ENCODE data around the gene WDFY4. TPM values are rescaled to one million over a fixed set of nuclear protein-coding genes. Genes with fewer than 3 reads are reported as not detected.

The WDFY4 gene
- polyA plus RNA-seq, 1 of the 3 experiments (the other 2 are of a cell fraction) = not detected

- TF ChIP-seq REST (IDR thresholded peaks at IDR 0.05; ENCODE audit: low read depth, low read length) (no peak), MAX (IDR thresholded peaks at IDR 0.05; ENCODE audit: low read depth) (peak; percentile 95), GABPA (IDR thresholded peaks at IDR 0.05; ENCODE audit: low read depth) (no peak)
Observed at GRCh38 chr10:48655411-48656240, 29.0 kb upstream of the WDFY4 start (continued).

- H3K9me2 ChIP-seq = no peaks in the 10 kb centered on the region
- peak; percentile 97 for DNase-seq
- POLR2A ChIA-PET = interaction anchor here (0.8 to 2.5 kb wide), 6 partner anchors 32 to 293 kb away, joined by 3 to 25 read pairs (median 4); partner anchors contain the start of gene ARHGAP22
- TF ChIP-seq PBX3 (IDR thresholded peaks at IDR 0.05) (peak; percentile 12; the same call in 1 of the 2 replicates), NRF1 (IDR thresholded peaks at IDR 0.05; ENCODE audit: low read depth, low read length) (no peak), SIN3A (IDR thresholded peaks at IDR 0.05; ENCODE audit: borderline replicate concordance, low read depth, low read length) (peak; percentile 67; the same call in 1 of the 2 replicates), FOXJ3 (CRISPR knock-in tag; IDR thresholded peaks at IDR 0.05) (no peak), RCOR1 (IDR thresholded peaks at IDR 0.05; ENCODE audit: low read length) (peak; percentile 42; the same call in 1 of the 2 replicates), CTCF (IDR thresholded peaks at IDR 0.05) (peak; percentile 85), POLR2AphosphoS5 (IDR thresholded peaks at IDR 0.05; ENCODE audit: low read depth, low read length) (no peak), JUND (IDR thresholded peaks at IDR 0.05) (no peak), MXI1 (IDR thresholded peaks at IDR 0.05; ENCODE audit: low read depth, low read length) (no peak), FOSL2 (IDR thresholded peaks at IDR 0.05; ENCODE audit: borderline replicate concordance, low read depth) (no peak), CHD2 (IDR thresholded peaks at IDR 0.05; ENCODE audit: low read length, partially characterized antibody) (peak; percentile 56), NFIC (IDR thresholded peaks at IDR 0.05; ENCODE audit: borderline replicate concordance) (peak; percentile 17; the same call in 1 of the 2 replicates), ELF1 (IDR thresholded peaks at IDR 0.05) (peak; percentile 45; the same call in 1 of the 2 replicates), RXRA (IDR thresholded peaks at IDR 0.05; ENCODE audit: borderline replicate concordance, low read depth) (no peak; the same call in 1 of the 2 replicates), MEF2A (IDR thresholded peaks at IDR 0.05; ENCODE audit: borderline replicate concordance, low read depth) (no peak), TEAD4 (IDR thresholded peaks at IDR 0.05; ENCODE audit: borderline replicate concordance, insufficient read depth) (0 out of 2 replicates have a peak, but pooled peaks have one; percentile 10), GATA2 (CRISPR knock-in tag; IDR thresholded peaks at IDR 0.05) (peak; percentile 13; the same call in 1 of the 2 replicates), TAF1 (IDR thresholded peaks at IDR 0.05; ENCODE audit: borderline replicate concordance, low read depth, low read length) (no peak)
- TF ChIP-seq, protein P1, sequence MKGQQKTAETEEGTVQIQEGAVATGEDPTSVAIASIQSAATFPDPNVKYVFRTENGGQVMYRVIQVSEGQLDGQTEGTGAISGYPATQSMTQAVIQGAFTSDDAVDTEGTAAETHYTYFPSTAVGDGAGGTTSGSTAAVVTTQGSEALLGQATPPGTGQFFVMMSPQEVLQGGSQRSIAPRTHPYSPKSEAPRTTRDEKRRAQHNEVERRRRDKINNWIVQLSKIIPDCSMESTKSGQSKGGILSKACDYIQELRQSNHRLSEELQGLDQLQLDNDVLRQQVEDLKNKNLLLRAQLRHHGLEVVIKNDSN (IDR thresholded peaks at IDR 0.05; ENCODE audit: borderline replicate concordance, low read depth) = no peak
Observed at GRCh38 chr10:48656241-48656913, 28.3 kb upstream of the WDFY4 start.

More at GRCh38 chr10:48656241-48656913, 28.3 kb upstream of the WDFY4 start:
- Histone ChIP-seq H3F3A (replicated peaks; ENCODE audit: insufficient read depth) (no peaks in the 10 kb centered on the region), H3K4me3 (ENCODE audit: low read depth in 2 of 2, low read length in 1 of 2) (peak overlapping the region; percentile 69 to 71), H3K9ac (peak overlapping the region; percentile 75), H3K27me3 (ENCODE audit: insufficient read depth) (no peaks in the 10 kb centered on the region), H3K9me3 (no peaks in the 10 kb centered on the region), H3K4me1 (ENCODE audit: control insufficient read depth in 1 of 2, insufficient read depth in 2 of 2, low read depth in 1 of 2, low read length in 1 of 2) (peaks cover 5 to 20% of the 10 kb centered on the region in 2 experiments; a peak in 2 of 4 replicates), H3K36me3 (replicated peaks in 1 of 2; ENCODE audit: control insufficient read depth in 1 of 2, insufficient read depth in 2 of 2, low read length in 1 of 2) (peaks cover 0 to 7% of the 10 kb centered on the region in 2 experiments), H3K4me2 (peak overlapping the region; percentile 99), H2AFZ (ENCODE audit: low read depth) (peak overlapping the region; percentile 100), H3K79me2 (ENCODE audit: insufficient read depth) (peaks cover 31% of the 10 kb centered on the region; the same call in 1 of the 2 replicates), H3K27ac (ENCODE audit: low read depth in 2 of 2, low read length in 1 of 2) (peak overlapping the region; percentile 69 to 74; a peak in 2 of 4 replicates), H4K20me1 (ENCODE audit: insufficient read depth) (no peaks in the 10 kb centered on the region)
- CTCF ChIA-PET = interaction anchor here (0.5 to 14.1 kb wide), 187 partner anchors 8 to 1105 kb away, joined by 3 to 662 read pairs (median 5); partner anchors contain the start of genes ARHGAP22, LRRC18, OGDHL and WDFY4
- WGBS (ENCODE audit: low lambda C conversion rate) = 5% methylated on average over 14 of the region's 46 CpGs
